Bronchial epithelial cell (primary cell): ENCODE measurements around the gene HINT3. TPM values are rescaled to one million over a fixed set of nuclear protein-coding genes. Genes with fewer than 3 reads are reported as not detected.

ENCODE experiments used
- DNase-seq: peaks from one replicate; pipeline ENCODE4 v3.0.0-alpha.2; 2010; ENCODE audit warnings: low read depth
- FAIRE-seq: peaks from 2 replicates; lab custom pipeline; 2011; peaks lifted over from hg19 to GRCh38; lab: Jason Lieb, UNC
- H3K27me3 ChIP-seq: 2 replicates; pipeline ENCODE4 v1.5.1; 2011; ENCODE audit warnings: low read length; ENCODE audit not compliant: control insufficient read depth, insufficient read depth
- H3K36me3 ChIP-seq: 2 replicates; pipeline ENCODE4 v1.5.1; 2011; ENCODE audit warnings: low read length; ENCODE audit not compliant: control insufficient read depth, insufficient read depth
- H3K4me3 ChIP-seq: 2 replicates; pipeline ENCODE4 v1.5.1; 2011; ENCODE audit warnings: mild to moderate bottlenecking, low read depth, low read length, control low read depth
- total RNA-seq: library from RNA; depleted of rRNA; stranded (reverse); fragments of >200 nt; gene quantifications from 2 replicates; pipeline ENCODE4 v1.2.1, GENCODE V29; 2014
- TF ChIP-seq, protein P1 (sequence below): IDR thresholded peaks from 2 replicates; pipeline ENCODE4 v1.5.1; 2011; ENCODE audit warnings: mild to moderate bottlenecking, moderate library complexity, low read length, control low read depth, inconsistent platforms; ENCODE audit not compliant: insufficient read depth, severe bottlenecking

HINT3 gene
- total RNA-seq, 1 donor from 2014 or later: 25.3 TPM

DNA sequence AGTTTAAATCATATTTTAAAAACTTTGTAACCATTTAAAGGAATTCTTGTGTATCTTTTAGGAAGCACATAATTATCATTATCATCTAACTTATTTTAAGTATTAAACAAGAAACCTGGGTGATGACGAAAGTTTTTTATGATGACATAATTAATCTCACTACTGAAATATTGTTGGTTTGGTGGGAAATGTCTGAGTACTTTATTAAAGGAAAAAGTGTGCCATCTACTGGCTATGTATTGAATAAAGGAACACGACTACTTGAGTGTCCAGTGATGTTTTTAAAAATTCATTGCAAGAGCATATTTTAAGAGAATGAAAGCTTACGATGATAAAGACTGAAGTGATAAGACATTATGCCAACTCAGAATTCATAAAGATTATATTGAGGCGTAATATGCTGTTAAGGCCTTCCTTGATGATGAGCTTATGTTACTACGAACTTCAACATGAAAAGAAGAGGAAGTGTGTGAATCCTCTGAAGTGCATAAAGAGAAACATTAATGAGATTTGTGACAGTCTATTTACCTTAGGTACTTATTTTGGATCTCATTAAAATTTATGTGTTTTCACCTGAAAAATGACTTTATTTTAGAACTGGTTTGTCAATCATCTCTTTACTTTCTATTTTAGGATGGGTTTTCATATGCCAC is 17.8 kb downstream of the HINT3 start:
- H3K36me3 ChIP-seq: peaks cover 4% of the 10 kb centered on the region
- FAIRE-seq: no peak
- TF ChIP-seq, protein P1, sequence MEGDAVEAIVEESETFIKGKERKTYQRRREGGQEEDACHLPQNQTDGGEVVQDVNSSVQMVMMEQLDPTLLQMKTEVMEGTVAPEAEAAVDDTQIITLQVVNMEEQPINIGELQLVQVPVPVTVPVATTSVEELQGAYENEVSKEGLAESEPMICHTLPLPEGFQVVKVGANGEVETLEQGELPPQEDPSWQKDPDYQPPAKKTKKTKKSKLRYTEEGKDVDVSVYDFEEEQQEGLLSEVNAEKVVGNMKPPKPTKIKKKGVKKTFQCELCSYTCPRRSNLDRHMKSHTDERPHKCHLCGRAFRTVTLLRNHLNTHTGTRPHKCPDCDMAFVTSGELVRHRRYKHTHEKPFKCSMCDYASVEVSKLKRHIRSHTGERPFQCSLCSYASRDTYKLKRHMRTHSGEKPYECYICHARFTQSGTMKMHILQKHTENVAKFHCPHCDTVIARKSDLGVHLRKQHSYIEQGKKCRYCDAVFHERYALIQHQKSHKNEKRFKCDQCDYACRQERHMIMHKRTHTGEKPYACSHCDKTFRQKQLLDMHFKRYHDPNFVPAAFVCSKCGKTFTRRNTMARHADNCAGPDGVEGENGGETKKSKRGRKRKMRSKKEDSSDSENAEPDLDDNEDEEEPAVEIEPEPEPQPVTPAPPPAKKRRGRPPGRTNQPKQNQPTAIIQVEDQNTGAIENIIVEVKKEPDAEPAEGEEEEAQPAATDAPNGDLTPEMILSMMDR: peak; percentile 27

DNA sequence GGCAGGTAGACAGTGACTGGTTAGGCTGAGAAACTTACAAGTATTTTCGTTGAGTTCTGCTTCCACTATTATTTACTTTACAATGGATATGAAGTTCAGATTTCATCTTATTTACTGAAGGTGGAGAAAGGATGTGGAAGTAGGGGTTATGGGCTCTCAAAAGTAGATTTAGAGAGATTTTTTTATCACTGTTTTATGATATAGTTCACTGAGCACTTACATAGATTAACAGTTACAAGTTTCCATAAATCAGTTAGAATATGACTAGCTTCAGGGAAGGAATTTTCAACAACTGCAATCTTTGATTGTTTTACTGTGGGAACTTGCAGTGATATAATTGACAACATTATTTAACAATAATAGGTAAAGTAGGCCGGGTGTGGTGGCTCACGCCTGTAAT is 22.5 kb downstream of the HINT3 start:
- Histone ChIP-seq H3K27me3 (no peaks in the 10 kb centered on the region), H3K36me3 (peaks cover 4% of the 10 kb centered on the region), H3K4me3 (no peak overlapping the region)
- DNase-seq (no peak), FAIRE-seq (no peak)
- TF ChIP-seq, protein P1: no peak

More for the DNA sequence above, 17.8 kb downstream of the HINT3 start:
- peak; percentile 59 for DNase-seq
- no peaks in the 10 kb centered on the region for H3K27me3 ChIP-seq
- H3K4me3 ChIP-seq: no peak overlapping the region

DNA sequence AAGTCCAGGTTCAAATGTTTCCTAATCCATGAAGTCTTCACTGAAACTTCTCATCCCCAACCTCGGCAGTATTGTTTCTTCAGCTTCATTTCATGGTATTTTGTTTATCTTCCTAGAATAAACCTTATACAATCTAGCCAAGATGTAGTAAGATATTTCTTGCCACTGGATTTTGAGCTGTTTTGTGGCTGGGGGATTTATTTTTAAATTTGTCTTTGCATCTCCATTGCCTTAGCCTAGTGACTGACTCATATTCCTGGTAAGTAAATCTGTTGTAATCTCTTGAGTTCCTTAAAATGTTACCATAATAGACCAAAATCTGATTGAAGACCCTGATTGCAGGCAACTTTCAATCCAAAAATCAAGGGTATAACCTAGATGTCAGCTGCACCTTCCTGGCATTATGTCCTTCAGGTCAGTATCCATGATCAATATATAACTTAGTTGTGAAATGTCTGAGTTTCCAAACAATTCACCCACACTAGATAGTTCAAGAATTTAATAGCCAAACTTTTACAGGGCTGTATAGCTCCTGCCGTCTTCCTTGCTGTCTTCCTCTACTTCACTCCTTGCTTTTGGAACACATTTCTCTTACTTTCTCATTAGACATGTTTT is 25.1 kb downstream of the HINT3 start:
- TF ChIP-seq, protein P1: no peak

DNA sequence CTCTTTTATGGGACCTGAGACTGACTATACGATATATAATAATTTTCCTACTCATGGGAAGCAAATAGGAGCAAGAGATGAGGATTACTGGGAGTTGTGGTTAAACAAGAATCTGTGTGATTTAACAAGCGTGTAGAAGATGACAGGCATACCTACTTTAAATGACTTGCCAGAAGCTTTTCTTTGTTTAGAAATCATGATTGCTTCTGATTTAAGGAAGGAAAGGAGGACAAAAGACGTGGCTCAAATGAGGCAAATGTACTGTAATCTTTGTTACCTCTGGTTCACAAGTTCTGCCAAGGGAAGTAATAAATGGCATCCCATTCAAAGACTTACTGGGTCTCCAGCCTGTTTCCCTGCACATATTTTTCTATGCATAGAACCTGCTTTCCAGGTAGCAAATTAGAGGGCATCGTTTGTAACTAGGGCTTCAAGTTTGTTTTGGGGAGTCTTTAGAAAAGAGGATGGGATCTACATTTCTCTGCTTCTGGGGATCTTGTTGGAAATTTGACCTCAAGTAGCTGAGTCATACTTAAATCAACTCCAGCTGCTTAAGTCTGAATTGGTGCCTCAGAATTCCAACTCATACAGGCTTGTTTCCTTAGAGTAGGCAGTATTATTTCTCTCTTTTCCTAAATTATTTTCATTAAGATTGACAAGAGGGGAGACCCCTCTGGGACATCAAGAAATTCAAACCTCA is 26.8 kb downstream of the HINT3 start:
- TF ChIP-seq, protein P1: no peak
- DNase-seq (peak; percentile 64), FAIRE-seq (no peak)
- Histone ChIP-seq H3K36me3 (no peaks in the 10 kb centered on the region), H3K27me3 (no peaks in the 10 kb centered on the region), H3K4me3 (no peak overlapping the region)

More for the DNA sequence above, 25.1 kb downstream of the HINT3 start:
- Histone ChIP-seq H3K36me3 (no peaks in the 10 kb centered on the region), H3K4me3 (no peak overlapping the region), H3K27me3 (no peaks in the 10 kb centered on the region)
- no peak for DNase-seq
- FAIRE-seq: no peak

DNA sequence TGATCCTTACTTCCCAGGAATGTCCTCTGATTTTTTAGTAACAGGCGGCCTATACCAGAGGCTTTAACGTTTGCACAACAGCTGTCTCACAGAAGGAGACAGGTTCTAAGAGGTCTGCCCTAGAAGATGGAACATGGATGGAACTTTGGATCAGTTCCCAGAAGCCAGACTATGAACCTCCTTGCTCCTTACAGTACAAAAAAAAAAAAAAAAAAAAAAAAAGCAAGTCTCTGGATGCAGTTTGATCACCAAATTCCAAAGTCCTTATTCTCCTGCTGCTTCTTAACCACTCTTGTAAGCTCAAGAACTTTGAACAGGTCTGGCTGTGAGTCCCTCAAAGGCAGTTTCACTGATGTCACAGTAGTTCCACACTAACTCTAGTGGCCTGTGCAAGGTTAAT is 27.7 kb downstream of the HINT3 start:
- TF ChIP-seq, protein P1: no peak
- FAIRE-seq (no peak), DNase-seq (no peak)
- Histone ChIP-seq H3K4me3 (no peak overlapping the region), H3K36me3 (no peaks in the 10 kb centered on the region), H3K27me3 (no peaks in the 10 kb centered on the region)
